Osteoblast (primary cell): ENCODE results near the gene RPGRIP1L. TPM values are rescaled to one million over a fixed set of nuclear protein-coding genes. Genes with fewer than 3 reads are reported as not detected.

ENCODE experiments used
- DNase-seq: peaks from one replicate; pipeline ENCODE4 v3.0.0; 2011; ENCODE audit warnings: low spot score, mixed read lengths; ENCODE audit not compliant: insufficient read length; ENCODE audit errors: missing footprints
- H2AFZ ChIP-seq: 2 replicates; pipeline ENCODE4 v1.6.0; 2011; ENCODE audit warnings: mild to moderate bottlenecking, low read length
- H3K27ac ChIP-seq: 2 replicates; pipeline ENCODE4 v1.5.1; 2011; ENCODE audit warnings: mild to moderate bottlenecking, low read depth, low read length, moderate library complexity
- H3K27me3 ChIP-seq: 2 replicates; pipeline ENCODE4 v1.6.0; 2012; ENCODE audit warnings: mild to moderate bottlenecking, control low read depth, inconsistent platforms, low read length, moderate library complexity; ENCODE audit not compliant: insufficient read depth
- H3K36me3 ChIP-seq: 2 replicates; pipeline ENCODE4 v1.5.1; 2011; ENCODE audit warnings: mild to moderate bottlenecking, low read length, control low read depth, moderate library complexity; ENCODE audit not compliant: insufficient read depth
- H3K4me1 ChIP-seq: 2 replicates; pipeline ENCODE4 v1.5.1; 2011; ENCODE audit warnings: mild to moderate bottlenecking, low read length, control low read depth, moderate library complexity; ENCODE audit not compliant: insufficient read depth
- H3K4me2 ChIP-seq: 2 replicates; pipeline ENCODE4 v1.6.0; 2011; ENCODE audit warnings: mild to moderate bottlenecking, low read length; ENCODE audit not compliant: insufficient read depth
- H3K4me3 ChIP-seq: fragments of 200-600 bp; sonication (generic); 3 replicates; pipeline ENCODE4 v1.5.1; 2012; ENCODE audit warnings: mild to moderate bottlenecking, low read length, inconsistent platforms; ENCODE audit not compliant: insufficient read depth
- H3K79me2 ChIP-seq: 2 replicates; pipeline ENCODE4 v1.6.0; 2012; ENCODE audit warnings: mild to moderate bottlenecking, low read length, control low read depth, inconsistent platforms; ENCODE audit not compliant: insufficient read depth
- H3K9me3 ChIP-seq: 2 replicates; pipeline ENCODE4 v1.5.1; 2011; ENCODE audit warnings: low read depth, low read length, control low read depth
- H4K20me1 ChIP-seq: 2 replicates; pipeline ENCODE4 v1.6.0; 2012; ENCODE audit warnings: mild to moderate bottlenecking, low read length, control low read depth; ENCODE audit not compliant: insufficient read depth
- CTCF ChIP-seq: IDR thresholded peaks from 2 replicates; pipeline ENCODE4 v1.5.1; 2011; ENCODE audit warnings: mild to moderate bottlenecking, low read depth, low read length, moderate library complexity; ENCODE audit errors: extremely low read depth
- total RNA-seq: library from RNA; depleted of rRNA; stranded (reverse); fragments of >200 nt; gene quantifications from 2 replicates; pipeline ENCODE4 v1.2.3, GENCODE V29; 2012

RPGRIP1L gene
- total RNA-seq, 1 donor: 14.1 TPM

- Histone ChIP-seq H3K27ac (peak overlapping the region; percentile 98), H3K9me3 (no peaks in the 10 kb centered on the region), H3K4me1 (peaks cover 29% of the 10 kb centered on the region), H3K79me2 (peaks cover 65% of the 10 kb centered on the region), H3K4me3 (peak overlapping the region; percentile 36), H4K20me1 (no peaks in the 10 kb centered on the region), H3K27me3 (no peaks in the 10 kb centered on the region), H2AFZ (no peak overlapping the region), H3K4me2 (peak overlapping the region; percentile 81), H3K36me3 (no peaks in the 10 kb centered on the region)
- DNase-seq: peak; percentile 71
- no peak for TF ChIP-seq CTCF
Observed at GRCh38 chr16:53745086-53745485, 41.4 kb upstream of the RPGRIP1L start.

GRCh38 chr16:53744449-53744848, 40.8 kb upstream of the RPGRIP1L start:
- Histone ChIP-seq H3K9me3 (no peaks in the 10 kb centered on the region), H3K4me1 (peaks cover 29% of the 10 kb centered on the region), H4K20me1 (no peaks in the 10 kb centered on the region), H3K79me2 (peaks cover 65% of the 10 kb centered on the region), H3K27ac (peak overlapping the region; percentile 98), H3K36me3 (no peaks in the 10 kb centered on the region), H3K27me3 (no peaks in the 10 kb centered on the region), H3K4me3 (no peak overlapping the region), H2AFZ (no peak overlapping the region), H3K4me2 (peak overlapping the region; percentile 81)
- no peak for DNase-seq
- no peak for TF ChIP-seq CTCF

GRCh38 chr16:53743149-53743566, 39.5 kb upstream of the RPGRIP1L start:
- peaks cover 29% of the 10 kb centered on the region for H3K4me1 ChIP-seq
- no peaks in the 10 kb centered on the region for H3K27me3 ChIP-seq
- no peak overlapping the region for H3K4me2 ChIP-seq
- peaks cover 67% of the 10 kb centered on the region for H3K79me2 ChIP-seq
- no peaks in the 10 kb centered on the region for H4K20me1 ChIP-seq
- H3K9me3 ChIP-seq: no peaks in the 10 kb centered on the region
- H2AFZ ChIP-seq: no peak overlapping the region
- no peaks in the 10 kb centered on the region for H3K36me3 ChIP-seq
- DNase-seq: no peak
- H3K4me3 ChIP-seq: no peak overlapping the region
- TF ChIP-seq CTCF: peak; percentile 72
- no peak overlapping the region for H3K27ac ChIP-seq

- no peaks in the 10 kb centered on the region for H3K9me3 ChIP-seq
- TF ChIP-seq CTCF: no peak
- no peaks in the 10 kb centered on the region for H3K27me3 ChIP-seq
- DNase-seq: no peak
- H3K79me2 ChIP-seq: peaks cover 66% of the 10 kb centered on the region
- peaks cover 5% of the 10 kb centered on the region for H4K20me1 ChIP-seq
- no peak overlapping the region for H3K4me3 ChIP-seq
- no peak overlapping the region for H3K27ac ChIP-seq
- H2AFZ ChIP-seq: no peak overlapping the region
- no peaks in the 10 kb centered on the region for H3K36me3 ChIP-seq
- peaks cover 25% of the 10 kb centered on the region for H3K4me1 ChIP-seq
- H3K4me2 ChIP-seq: no peak overlapping the region
Observed at GRCh38 chr16:53741546-53741945, 37.9 kb upstream of the RPGRIP1L start.
